HG03066 (cell line): ENCODE data around the gene ENO4.

ENCODE experiments used
- ATAC-seq: cut with Tn5 transposase; IDR thresholded peaks from one replicate; pipeline ENCODE4 v1.9.1; 2021; ENCODE audit warnings: low read depth; ENCODE audit not compliant: unreplicated experiment

ENO4 gene

DNA sequence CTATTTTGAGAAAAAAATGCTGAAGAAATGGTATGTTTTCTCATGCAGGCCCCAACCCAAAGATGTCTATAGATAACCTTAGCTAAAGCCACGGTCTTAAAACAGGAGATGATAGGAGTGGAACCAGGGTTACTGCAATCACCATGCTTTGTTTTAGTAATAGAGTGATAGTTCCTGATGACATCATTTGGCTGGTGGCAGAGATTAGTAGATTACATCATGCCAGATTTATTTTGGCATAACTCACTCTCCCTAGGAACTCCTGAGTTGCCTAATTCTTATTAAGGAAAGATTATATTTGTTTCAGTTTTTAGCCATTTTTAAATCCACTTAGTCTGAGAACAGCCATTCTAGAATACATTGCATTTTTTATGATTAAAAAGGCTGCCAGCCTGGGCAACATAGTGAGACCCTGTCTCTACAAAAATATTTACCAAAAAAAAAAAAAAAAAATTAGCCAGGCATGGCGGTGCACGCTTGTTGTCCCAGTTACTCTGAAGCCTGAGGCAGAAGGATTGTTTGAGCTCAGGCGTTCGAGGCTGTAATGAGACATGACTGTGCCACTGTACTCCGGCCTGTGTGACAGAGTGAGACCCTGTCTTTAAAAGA, 17.8 kb downstream of the ENO4 start:
- ATAC-seq = no peak

DNA sequence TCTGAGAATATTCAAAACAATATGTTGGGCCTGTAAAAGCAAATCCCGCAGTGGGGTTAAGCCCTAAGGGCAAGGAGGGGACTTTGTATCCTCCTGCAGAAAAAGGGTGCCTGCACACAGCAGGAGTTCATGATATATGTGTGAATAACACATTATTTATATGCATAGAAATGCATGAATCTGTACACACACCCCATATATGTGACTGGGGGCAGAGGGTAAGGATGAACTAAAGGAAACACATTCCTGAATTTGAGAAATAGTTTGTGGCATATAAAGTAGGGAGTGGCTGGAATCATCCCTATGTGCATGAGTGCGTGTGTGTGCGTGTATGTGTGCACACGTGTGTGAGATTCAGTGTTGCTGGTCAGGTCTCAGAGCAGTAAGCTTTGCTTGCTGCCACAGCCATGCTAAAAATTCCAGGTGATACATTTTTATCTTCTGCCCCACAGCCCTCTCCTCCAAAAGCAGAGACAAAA, 18.9 kb downstream of the ENO4 start:
- ATAC-seq = no peak

DNA sequence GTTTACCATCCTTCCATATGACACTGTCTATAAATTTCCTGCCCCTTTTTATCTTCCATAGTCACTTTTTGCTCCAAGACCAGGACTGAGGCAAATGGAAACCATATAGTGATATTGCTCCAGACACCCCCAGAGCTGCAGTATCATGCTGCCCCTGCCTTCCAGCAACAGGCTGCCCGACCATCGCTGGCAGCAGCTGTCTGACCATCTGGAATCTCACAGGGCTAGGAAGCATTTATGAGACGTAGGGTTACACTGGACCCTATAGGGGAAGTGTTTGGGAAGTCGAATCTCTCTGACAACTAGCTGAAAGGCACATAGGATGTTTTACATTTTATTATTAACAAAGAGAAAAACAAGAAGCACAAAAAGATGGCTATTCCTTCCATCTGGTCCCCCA, 19.4 kb downstream of the ENO4 start:
- ATAC-seq = no peak

- ATAC-seq = no peak
These were observed 21.6 kb downstream of the ENO4 start for GRCh38 chr10:116870949-116871348.

- ATAC-seq = no peak
These were observed 23.8 kb downstream of the ENO4 start for GRCh38 chr10:116873134-116873533.

GRCh38 chr10:116875897-116876296, 26.6 kb downstream of the ENO4 start:
- ATAC-seq = no peak

DNA sequence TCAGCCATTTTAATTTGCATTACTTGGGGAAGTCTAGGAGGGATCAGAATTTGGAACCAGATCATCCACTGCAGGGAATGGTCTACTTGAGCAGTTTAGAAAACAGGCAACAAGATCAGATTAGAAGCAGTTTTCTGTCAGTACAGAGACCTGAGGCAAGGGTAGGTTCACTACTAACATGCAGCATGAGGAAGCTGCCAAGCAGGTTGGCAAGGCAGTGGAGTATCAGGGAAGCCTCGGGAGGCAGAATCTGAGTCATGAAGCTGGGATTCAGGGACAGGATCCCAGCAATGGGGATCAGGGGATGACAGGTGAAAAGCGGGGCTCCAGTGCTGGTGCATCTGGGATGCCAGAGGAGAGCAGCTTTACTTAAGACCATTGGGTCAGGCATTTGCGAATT, 28.1 kb downstream of the ENO4 start:
- no peak for ATAC-seq

- ATAC-seq = no peak
These were observed 28.8 kb downstream of the ENO4 start for GRCh38 chr10:116878123-116878522.

DNA sequence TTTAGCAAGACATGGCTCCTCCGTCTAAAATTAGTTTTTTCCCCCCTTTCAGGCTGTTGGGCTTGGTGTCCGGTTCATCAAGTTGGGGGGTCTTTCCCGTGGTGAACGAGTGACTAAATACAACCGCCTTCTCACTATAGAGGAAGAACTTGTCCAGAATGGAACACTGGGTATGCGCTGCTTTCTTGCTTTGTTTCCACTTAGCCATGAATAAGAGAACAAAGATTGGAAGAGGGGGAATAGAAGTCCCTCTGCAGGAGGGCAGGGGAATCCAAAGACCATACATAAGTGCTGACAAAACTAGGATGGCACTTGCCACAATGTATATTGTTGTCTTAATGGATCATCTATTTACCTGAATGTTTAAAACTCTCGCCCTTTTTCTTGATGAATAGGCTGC, 30.5 kb downstream of the ENO4 start:
- no peak for ATAC-seq

GRCh38 chr10:116880716-116881482, 31.6 kb downstream of the ENO4 start:
- ATAC-seq = no peak

GRCh38 chr10:116882639-116883038, 33.3 kb downstream of the ENO4 start:
- no peak for ATAC-seq

GRCh38 chr10:116886772-116887171, 37.5 kb downstream of the ENO4 start:
- no peak for ATAC-seq

- no peak for ATAC-seq
These were observed 39.2 kb downstream of the ENO4 start for GRCh38 chr10:116888380-116889055.

DNA sequence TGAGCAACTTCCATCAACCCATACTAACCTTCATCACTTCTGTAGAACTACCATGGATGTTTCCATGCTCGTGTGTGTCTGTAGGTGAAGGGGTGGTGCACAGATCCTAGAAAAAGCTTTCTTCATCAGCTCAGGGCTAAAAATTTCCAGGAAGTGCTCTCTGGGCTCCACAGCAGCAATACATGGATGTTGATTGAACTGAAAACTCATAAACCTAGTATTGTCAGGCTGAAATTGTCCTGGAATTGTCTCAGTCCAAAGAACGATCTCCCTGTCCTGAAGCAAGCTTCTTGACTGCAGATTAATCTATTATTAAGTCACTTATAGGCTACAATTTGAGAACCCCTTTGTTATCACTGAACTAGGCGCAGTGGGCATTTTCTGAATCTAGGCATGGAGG, 39.8 kb downstream of the ENO4 start:
- no peak for ATAC-seq

GRCh38 chr10:116891208-116891607, 41.9 kb downstream of the ENO4 start:
- no peak for ATAC-seq

- ATAC-seq = no peak
These were observed 43.8 kb downstream of the ENO4 start for GRCh38 chr10:116892907-116893685.

GRCh38 chr10:116893686-116894037, 44.4 kb downstream of the ENO4 start:
- no peak for ATAC-seq

DNA sequence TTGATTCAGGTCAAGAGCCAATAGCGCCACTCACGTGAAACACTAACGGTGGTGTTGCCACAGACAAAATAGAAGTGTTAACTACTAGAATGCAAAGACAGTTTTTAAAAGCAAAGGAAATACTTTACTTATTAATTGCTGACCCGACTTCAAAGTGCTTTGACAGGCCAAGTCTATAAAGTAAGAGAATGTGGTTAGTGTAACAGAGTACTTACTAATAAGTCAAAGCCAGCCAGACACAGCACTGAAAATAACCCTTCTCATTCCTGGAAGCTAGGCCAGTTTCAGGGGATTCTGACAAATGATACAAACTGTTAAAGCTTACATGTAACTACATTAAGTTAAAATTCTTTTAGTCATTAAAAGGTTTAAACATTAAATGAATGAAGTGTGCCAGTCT, 50.3 kb downstream of the ENO4 start:
- ATAC-seq = no peak

DNA sequence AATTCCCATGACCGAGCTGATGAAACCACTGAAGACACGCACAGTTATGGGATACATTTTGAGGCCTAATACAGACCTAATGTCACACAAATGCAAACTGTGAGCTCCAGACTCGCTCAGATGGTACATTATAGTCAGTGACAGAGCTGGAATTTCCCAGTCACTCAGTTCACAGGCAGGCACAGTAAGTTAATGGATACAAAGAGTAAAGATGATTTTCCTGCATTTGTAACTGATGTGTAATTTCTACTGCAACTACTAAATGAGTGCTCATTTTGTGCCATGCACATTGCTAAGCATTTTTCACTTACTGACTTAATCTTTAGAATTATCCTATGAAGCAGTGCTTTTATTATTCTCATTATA, 56.5 kb downstream of the ENO4 start:
- ATAC-seq = no peak

GRCh38 chr10:116907245-116907987, 58.1 kb downstream of the ENO4 start:
- no peak for ATAC-seq
